Gastrocnemius medialis (tissue), 4 donors: ENCODE results near the gene PRG3. TPM values are rescaled to one million over a fixed set of nuclear protein-coding genes. Genes with fewer than 3 reads are reported as not detected.
"Not testable (repeated sequence)": the region's sequence is repeated elsewhere in the genome, so short reads cannot be mapped to it uniquely, and the experiment has no call there.

ENCODE experiments used
- ATAC-seq, 2 donors: fragments of 150-250 bp; one replicate each; pipeline ENCODE4 v1.9.1; 2016
- DNase-seq, 2 donors: peaks; one replicate each; pipeline ENCODE4 v3.0.0-alpha.2; 2019
- H3K27ac ChIP-seq, 4 donors: fragments of 200-600 bp; sonication (generic); 1 replicate in 1 of 4; 2 replicates in 3 of 4; pipeline ENCODE4 v1.5.1; 2016 to 2018; ENCODE audit warnings: mild to moderate bottlenecking in 2 of 4, moderate library complexity in 1 of 4
- H3K27me3 ChIP-seq, 3 donors: fragments of 200-600 bp; sonication (generic) in 2 of 3; 1 replicate in 1 of 3; 2 replicates in 2 of 3; pipeline versions ENCODE4 v1.5.1 to v1.6.0; 2016 to 2019; ENCODE audit warnings: mild to moderate bottlenecking in 1 of 3, moderate library complexity in 1 of 3
- H3K36me3 ChIP-seq, 2 donors: fragments of 200-600 bp; sonication (generic) in 1 of 2; one replicate each; pipeline ENCODE4 v1.5.1; 2017 to 2018
- H3K4me1 ChIP-seq, 2 donors: fragments of 200-600 bp; sonication (generic) in 1 of 2; one replicate each; pipeline ENCODE4 v1.5.1; 2016 to 2017; ENCODE audit warnings: mild to moderate bottlenecking in 2 of 2
- H3K4me3 ChIP-seq, 4 donors: fragments of 200-600 bp; sonication (generic) in 3 of 4; 1 replicate in 1 of 4; 2 replicates in 3 of 4; pipeline ENCODE4 v1.5.1; 2016 to 2019; ENCODE audit warnings: mild to moderate bottlenecking in 2 of 4
- H3K9me3 ChIP-seq, 3 donors: fragments of 200-600 bp; sonication (generic) in 2 of 3; 1 replicate in 1 of 3; 2 replicates in 2 of 3; pipeline ENCODE4 v1.5.1; 2016 to 2019
- CTCF ChIP-seq, 5 experiments: fragments of 450-650 bp in 3 of 5; fragments of 200-600 bp in 2 of 5; sonication (generic) in 2 of 5; IDR thresholded peaks in 4 of 5; conservative IDR thresholded peaks in 1 of 5; 1 replicate in 4 of 5; 2 replicates in 1 of 5; pipeline ENCODE4 v1.5.1; 2016 to 2019; ENCODE audit warnings: antibody characterized with exemption in 5 of 5, mild to moderate bottlenecking in 3 of 5, moderate library complexity in 3 of 5
- POLR2A ChIP-seq, 2 donors: fragments of 450-650 bp; IDR thresholded peaks; one replicate each; pipeline ENCODE4 v1.6.1; 2017; ENCODE audit warnings: antibody characterized with exemption in 2 of 2, mild to moderate bottlenecking in 2 of 2, moderate library complexity in 2 of 2
- in situ Hi-C, 4 donors: fragments of 200-750 bp; cut with MboI; loops; one replicate each; pipeline versions ENCODE4 v1.15.0 to v1.8.0; 2017; ENCODE audit warnings: low sequenced_read_pairs in 4 of 4
- intact Hi-C: fragments of 100-400 bp; cut with DNase I; formaldehyde crosslinking; loops from one replicate; pipeline ENCODE4 v1.15.1; 2023; ENCODE audit warnings: low total_unique reads
- total RNA-seq, 4 donors: library from RNA; depleted of rRNA; stranded (reverse); fragments of >200 nt; gene quantifications; one replicate each; pipeline versions ENCODE4 v1.1.0 to v1.2.3, GENCODE V29; 2016

Gene PRG3
- total RNA-seq, 4 donors from 2014 or later, result not detected

- no peak for TF ChIP-seq CTCF (IDR thresholded peaks at IDR 0.05 in 4 of 5, conservative IDR thresholded peaks at IDR 0.05 in 1 of 5)
- TF ChIP-seq POLR2A (IDR thresholded peaks at IDR 0.05), result no peak
- ATAC-seq (no peak), DNase-seq (no peak)
- H3K27ac ChIP-seq, result no peak overlapping the region
- in situ Hi-C loops, result loop anchor here (10.0 to 25.0 kb wide), 6 partner anchors 104 to 421 kb away; partner anchors contain the start of genes YPEL4 (in 3 of the 4), APLNR (in 1 of the 4), BTBD18 (in 1 of the 4) and CTNND1 (in 1 of the 4)
- no peaks in the 10 kb centered on the region for H3K9me3 ChIP-seq
- no peaks in the 10 kb centered on the region for H3K27me3 ChIP-seq
- intact Hi-C loops, result loop anchor here (10.0 kb wide), 1 partner anchor 497 kb away; no protein-coding TSS in a partner anchor
- H3K4me1 ChIP-seq, result peaks cover 3% of the 10 kb centered on the region in 2 donors
- no peaks in the 10 kb centered on the region for H3K36me3 ChIP-seq
- no peak overlapping the region for H3K4me3 ChIP-seq
These were observed 39.6 kb downstream of the PRG3 start for GRCh38 chr11:57341250-57341808.

GRCh38 chr11:57340039-57340615 lies 40.8 kb downstream of the PRG3 start:
- Histone ChIP-seq H3K36me3 (no peaks in the 10 kb centered on the region), H3K27me3 (no peaks in the 10 kb centered on the region), H3K9me3 (no peaks in the 10 kb centered on the region), H3K4me1 (peaks cover 6 to 8% of the 10 kb centered on the region in 2 donors), H3K4me3 (no peak overlapping the region), H3K27ac (no peak overlapping the region)
- in situ Hi-C loops, result loop anchor here (10.0 to 25.0 kb wide), 6 partner anchors 103 to 422 kb away; partner anchors contain the start of genes YPEL4 (in 3 of the 4), APLNR (in 1 of the 4), BTBD18 (in 1 of the 4) and CTNND1 (in 1 of the 4)
- TF ChIP-seq POLR2A (IDR thresholded peaks at IDR 0.05) (no peak), CTCF (IDR thresholded peaks at IDR 0.05 in 4 of 5, conservative IDR thresholded peaks at IDR 0.05 in 1 of 5) (no peak)
- no peak for DNase-seq
- ATAC-seq, result peak in 1 of 2 donors; percentile 14
- intact Hi-C loops, result loop anchor here (10.0 kb wide), 1 partner anchor 495 kb away; no protein-coding TSS in a partner anchor

- ATAC-seq (no peak), DNase-seq (no peak)
- Histone ChIP-seq H3K4me1 (peaks cover 11 to 14% of the 10 kb centered on the region in 2 donors), H3K9me3 (no peaks in the 10 kb centered on the region), H3K27ac (no peak overlapping the region), H3K4me3 (no peak overlapping the region), H3K36me3 (no peaks in the 10 kb centered on the region), H3K27me3 (no peaks in the 10 kb centered on the region)
- in situ Hi-C loops (loop anchor here in 3 of 4 donors (25.0 kb wide), 4 partner anchors 102 to 423 kb away; partner anchors contain the start of genes APLNR (in 1 of the 3), BTBD18 (in 1 of the 3), CTNND1 (in 1 of the 3) and YPEL4 (in 1 of the 3)), intact Hi-C loops (no loop called here)
- TF ChIP-seq CTCF (IDR thresholded peaks at IDR 0.05 in 4 of 5, conservative IDR thresholded peaks at IDR 0.05 in 1 of 5) (no peak), POLR2A (IDR thresholded peaks at IDR 0.05) (no peak)
These were observed 41.6 kb downstream of the PRG3 start for GRCh38 chr11:57339328-57339727.

- TF ChIP-seq CTCF (IDR thresholded peaks at IDR 0.05 in 4 of 5, conservative IDR thresholded peaks at IDR 0.05 in 1 of 5) (no peak), POLR2A (IDR thresholded peaks at IDR 0.05) (no peak)
- no peak within 1 kb of the TSS for H3K27ac ChIP-seq
- ATAC-seq (no peak), DNase-seq (no peak)
- H3K4me3 ChIP-seq, result no peak within 1 kb of the TSS
- peaks cover 0 to 3% of the 10 kb centered on the region in 2 donors for H3K36me3 ChIP-seq
- intact Hi-C loops, result no loop called here
- peaks cover 16 to 18% of the 10 kb centered on the region in 2 donors for H3K4me1 ChIP-seq
- in situ Hi-C loops, result loop anchor here in 3 of 4 donors (25.0 kb wide), 4 partner anchors 101 to 424 kb away; partner anchors contain the start of genes APLNR (in 1 of the 3), BTBD18 (in 1 of the 3), CTNND1 (in 1 of the 3) and YPEL4 (in 1 of the 3)
- H3K27me3 ChIP-seq, result no peaks in the 10 kb centered on the region
- H3K9me3 ChIP-seq, result no peaks in the 10 kb centered on the region
These were observed 42.8 kb downstream of the PRG3 start, which contains the start of gene P2RX3 for GRCh38 chr11:57338142-57338541. Gene P2RX3 (plus strand): TSS chr11:57338352. CDS start chr11:57338551, 199 bp downstream.

GRCh38 chr11:57336856-57337255 lies 44.1 kb downstream of the PRG3 start:
- DNase-seq, H3K4me3 ChIP-seq, H3K9me3 ChIP-seq, H3K27me3 ChIP-seq, ATAC-seq, intact Hi-C loops: not testable (repeated sequence)
- peaks cover 0 to 16% of the 10 kb centered on the region in 2 donors for H3K36me3 ChIP-seq
- in situ Hi-C loops, result loop anchor here in 3 of 4 donors (25.0 kb wide), 4 partner anchors 100 to 425 kb away; partner anchors contain the start of genes APLNR (in 1 of the 3), BTBD18 (in 1 of the 3), CTNND1 (in 1 of the 3) and YPEL4 (in 1 of the 3)
- peaks cover 16 to 18% of the 10 kb centered on the region in 2 donors for H3K4me1 ChIP-seq
- peak overlapping the region in 1 of 4 donors; percentile 96 for H3K27ac ChIP-seq
